ENCODE data around the gene PTPN4.
"Not testable (repeated sequence)": the region's sequence is repeated elsewhere in the genome, so short reads cannot be mapped to it uniquely, and the experiment has no call there.

The PTPN4 gene

DNA sequence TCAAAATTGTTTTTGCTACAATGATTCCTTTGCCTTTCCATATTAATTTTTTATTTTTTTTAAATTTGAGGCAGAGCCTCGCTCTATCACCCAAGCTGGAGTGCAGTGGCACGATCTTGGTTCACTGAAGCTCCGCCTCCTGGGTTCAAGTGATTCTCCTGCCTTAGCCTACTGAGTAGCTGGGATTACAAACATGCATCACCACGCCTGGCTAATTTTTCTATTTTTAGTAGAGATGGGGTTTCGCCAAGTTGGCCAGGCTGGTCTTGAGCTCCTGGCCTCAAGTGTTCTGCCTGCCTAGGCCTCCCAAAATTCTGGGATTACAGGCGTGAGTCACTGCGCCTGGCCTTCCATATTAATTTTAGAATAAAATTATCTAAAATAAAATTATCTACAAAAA lies 41.3 kb downstream of the PTPN4 start:
- no peak for FAIRE-seq
- TF ChIP-seq, protein P1, sequence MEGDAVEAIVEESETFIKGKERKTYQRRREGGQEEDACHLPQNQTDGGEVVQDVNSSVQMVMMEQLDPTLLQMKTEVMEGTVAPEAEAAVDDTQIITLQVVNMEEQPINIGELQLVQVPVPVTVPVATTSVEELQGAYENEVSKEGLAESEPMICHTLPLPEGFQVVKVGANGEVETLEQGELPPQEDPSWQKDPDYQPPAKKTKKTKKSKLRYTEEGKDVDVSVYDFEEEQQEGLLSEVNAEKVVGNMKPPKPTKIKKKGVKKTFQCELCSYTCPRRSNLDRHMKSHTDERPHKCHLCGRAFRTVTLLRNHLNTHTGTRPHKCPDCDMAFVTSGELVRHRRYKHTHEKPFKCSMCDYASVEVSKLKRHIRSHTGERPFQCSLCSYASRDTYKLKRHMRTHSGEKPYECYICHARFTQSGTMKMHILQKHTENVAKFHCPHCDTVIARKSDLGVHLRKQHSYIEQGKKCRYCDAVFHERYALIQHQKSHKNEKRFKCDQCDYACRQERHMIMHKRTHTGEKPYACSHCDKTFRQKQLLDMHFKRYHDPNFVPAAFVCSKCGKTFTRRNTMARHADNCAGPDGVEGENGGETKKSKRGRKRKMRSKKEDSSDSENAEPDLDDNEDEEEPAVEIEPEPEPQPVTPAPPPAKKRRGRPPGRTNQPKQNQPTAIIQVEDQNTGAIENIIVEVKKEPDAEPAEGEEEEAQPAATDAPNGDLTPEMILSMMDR (IDR thresholded peaks at IDR 0.05; ENCODE audit: insufficient read depth, missing control alignments): no peak

DNA sequence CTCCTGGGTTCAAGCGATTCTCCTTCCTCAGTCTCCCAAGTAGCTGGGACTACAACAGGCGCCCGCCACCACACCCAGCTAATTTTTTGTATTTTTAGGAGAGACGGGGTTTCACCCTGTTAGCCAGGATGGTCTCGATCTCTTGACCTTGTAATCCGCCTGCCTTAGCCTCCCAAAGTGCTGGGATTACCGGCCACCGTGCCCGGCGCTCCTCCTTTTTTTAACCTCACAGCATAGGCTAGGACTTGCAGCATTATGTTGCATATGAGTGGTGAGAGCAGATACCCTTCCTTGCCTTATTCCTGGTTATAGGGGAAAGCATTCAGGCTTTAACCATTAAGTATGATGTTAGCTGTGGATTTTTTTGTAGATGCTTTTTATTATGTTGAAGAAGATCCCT lies 42.3 kb downstream of the PTPN4 start:
- not testable (repeated sequence) for DNase-seq (ENCODE audit: insufficient read length, low spot score); FAIRE-seq

More for the DNA sequence above, 41.3 kb downstream of the PTPN4 start:
- no peak for DNase-seq (ENCODE audit: insufficient read length, low spot score)

DNA sequence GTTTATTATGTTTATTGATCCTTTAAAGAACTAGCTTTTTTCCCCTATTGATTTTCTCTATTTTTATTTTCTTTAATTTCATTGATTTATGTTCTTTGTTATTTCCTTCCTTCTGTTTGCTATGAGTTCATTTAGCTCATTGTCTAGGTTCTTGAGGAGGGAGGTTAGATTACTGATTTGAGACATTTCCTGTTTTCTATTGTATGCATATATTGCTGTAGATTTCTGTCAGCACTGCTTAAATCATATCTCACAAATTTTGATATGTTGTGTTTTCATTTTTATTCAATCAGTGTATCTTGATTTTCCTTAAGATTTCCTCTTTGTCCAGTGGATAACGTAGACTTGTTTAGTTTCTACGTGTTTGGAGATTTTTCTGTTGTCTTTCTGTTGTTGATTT lies 43.4 kb downstream of the PTPN4 start:
- TF ChIP-seq, protein P1 (IDR thresholded peaks at IDR 0.05; ENCODE audit: insufficient read depth, missing control alignments): no peak
- no peak for DNase-seq (ENCODE audit: insufficient read length, low spot score)
- FAIRE-seq: no peak

DNA sequence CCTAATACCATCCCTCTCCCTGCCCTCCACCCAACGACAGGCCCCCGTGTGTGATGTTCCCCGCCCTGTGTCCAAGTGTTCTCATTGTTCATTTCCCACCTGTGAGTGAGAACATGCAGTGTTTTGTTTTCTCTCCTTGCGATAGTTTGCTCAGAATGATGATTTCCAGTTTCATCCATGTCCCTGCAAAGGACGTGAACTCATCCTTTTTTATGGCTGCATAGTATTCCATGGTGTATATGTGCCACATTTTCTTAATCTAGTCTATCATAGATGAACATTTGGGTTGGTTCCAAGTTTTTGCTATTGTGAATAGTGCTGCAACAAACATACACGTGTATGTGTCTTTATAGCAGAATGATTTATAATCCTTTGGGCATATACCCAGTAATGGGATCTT lies 44.7 kb downstream of the PTPN4 start:
- not testable (repeated sequence) for DNase-seq (ENCODE audit: insufficient read length, low spot score); FAIRE-seq

DNA sequence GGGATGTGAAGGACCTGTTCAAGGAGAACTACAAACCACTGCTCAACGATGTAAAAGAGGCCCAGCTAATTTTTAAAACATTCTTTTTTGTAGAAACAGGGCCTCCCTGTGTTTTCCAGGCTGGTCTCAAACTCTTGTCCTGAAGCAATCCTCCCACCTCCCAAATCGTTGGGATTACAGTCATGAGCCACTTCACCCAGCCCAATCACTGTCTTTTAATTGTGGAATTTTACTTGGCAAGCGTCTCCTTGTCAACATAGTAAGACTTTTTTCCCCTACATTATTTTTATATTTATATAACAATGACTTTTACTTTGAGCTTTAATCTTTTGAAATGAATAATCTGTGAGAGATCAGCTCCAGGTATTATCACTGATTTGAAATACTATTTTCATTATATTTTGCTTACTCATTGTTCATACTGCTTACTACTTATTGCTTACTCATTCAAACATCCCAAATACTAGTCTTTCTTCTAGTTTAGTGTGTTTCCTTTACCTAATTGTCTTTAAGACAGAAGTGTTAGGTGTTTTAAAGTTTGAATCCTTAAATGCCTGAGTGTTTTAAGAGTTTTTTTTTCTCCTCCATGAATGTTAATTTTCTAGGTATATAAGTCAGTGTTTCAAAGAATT lies 48.9 kb downstream of the PTPN4 start:
- FAIRE-seq (no peak), DNase-seq (ENCODE audit: insufficient read length, low spot score) (no peak)
- TF ChIP-seq, protein P1 (IDR thresholded peaks at IDR 0.05; ENCODE audit: insufficient read depth, missing control alignments): no peak

DNA sequence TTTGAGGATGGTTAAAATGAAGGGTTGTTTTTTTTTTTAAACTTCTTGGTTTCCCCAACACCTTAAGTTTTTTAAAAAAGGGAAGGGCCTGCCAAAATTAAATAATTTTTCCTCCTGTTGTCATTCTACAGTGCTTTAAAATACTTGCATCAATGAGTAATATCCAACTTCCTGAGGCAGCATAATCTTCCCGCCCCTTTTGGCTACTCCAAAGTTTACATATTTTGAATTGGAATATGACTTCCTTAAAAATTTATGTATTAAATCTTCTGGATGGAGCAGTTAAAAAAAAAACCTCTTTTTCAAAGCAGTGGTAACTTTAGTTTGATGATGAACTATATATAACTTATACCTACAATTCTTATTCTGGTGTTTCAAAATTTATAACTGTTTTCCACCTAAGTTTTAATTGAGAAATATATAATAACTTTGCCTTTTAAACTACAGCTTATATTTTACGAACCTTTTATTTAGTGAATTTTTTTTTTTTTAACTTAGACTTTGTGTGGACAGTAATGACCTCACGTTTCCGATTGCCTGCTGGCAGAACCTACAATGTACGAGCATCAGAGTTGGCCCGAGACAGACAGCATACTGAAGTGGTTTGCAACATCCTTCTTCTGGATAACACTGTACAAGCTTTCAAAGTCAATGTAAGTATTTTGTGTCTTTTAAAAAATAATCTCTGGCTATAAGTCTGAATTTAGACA lies 49.8 kb downstream of the PTPN4 start:
- TF ChIP-seq, protein P1 (IDR thresholded peaks at IDR 0.05; ENCODE audit: insufficient read depth, missing control alignments): no peak
- DNase-seq (ENCODE audit: insufficient read length, low spot score): no peak
- FAIRE-seq: no peak

DNA sequence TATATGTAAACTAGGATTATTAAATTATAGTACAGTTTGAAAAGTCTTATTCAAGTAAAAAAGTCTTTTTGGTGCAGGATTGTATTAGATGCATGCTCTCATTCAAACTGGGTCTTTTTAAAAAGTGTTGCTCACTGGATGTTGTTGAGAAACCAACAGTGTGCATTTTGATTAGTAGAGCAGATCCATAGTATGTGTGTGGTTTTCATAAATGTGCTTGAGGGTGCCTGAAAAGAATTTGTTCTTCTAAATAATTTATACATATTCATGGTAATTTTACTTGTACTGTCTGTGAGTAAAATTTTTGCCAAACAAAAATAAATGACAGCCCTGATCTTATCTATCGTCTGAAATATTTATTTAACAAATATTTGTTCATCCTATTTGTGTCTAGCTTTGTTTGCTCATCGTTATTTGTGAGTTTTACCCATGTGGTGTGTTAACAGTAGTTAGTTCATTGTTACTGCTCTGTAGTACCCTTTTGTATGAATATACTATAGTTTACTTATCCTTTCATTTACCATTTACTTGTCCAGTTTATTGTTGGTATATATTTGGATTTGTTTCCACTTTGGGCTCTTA lies 50.4 kb downstream of the PTPN4 start:
- TF ChIP-seq, protein P1 (IDR thresholded peaks at IDR 0.05; ENCODE audit: insufficient read depth, missing control alignments): no peak
- DNase-seq (ENCODE audit: insufficient read length, low spot score) (no peak), FAIRE-seq (no peak)

DNA sequence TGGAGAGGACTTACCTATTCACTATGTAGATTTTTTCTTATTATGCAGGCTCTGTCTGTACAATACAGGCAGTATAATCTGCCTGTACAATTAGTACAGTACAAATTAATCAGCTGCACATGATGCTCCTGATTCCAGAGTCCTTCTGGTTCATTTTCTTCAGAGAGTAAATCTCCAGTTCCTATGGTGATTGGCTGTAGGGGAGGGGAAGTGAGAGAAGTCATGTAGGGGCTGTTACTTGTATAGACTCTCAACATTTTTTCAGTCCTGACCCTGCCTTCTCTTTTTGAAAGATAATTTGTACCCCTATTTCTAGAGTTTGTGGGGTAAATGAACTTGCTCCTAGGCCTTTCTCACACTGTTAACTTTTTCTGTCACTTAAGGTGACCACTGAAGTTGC lies 54.5 kb downstream of the PTPN4 start:
- FAIRE-seq (no peak), DNase-seq (ENCODE audit: insufficient read length, low spot score) (no peak)
- TF ChIP-seq, protein P1 (IDR thresholded peaks at IDR 0.05; ENCODE audit: insufficient read depth, missing control alignments): no peak

Data from D721Med (cell line).